Measurements from ENCODE around the gene HOXB3. TPM values are rescaled to one million over a fixed set of nuclear protein-coding genes. Genes with fewer than 3 reads are reported as not detected.
A peak's percentile ranks its signal among the peaks of the same experiment; 100 is the strongest.

The HOXB3 gene
- total RNA-seq, 4 donors from 2014 or later = 37.0 to 89.3 (median 65.4) TPM

GRCh38 chr17:48596000-48596734 is 6.1 kb upstream of the HOXB3 start:
- H3K36me3 ChIP-seq = peaks cover 0 to 25% (median 0%) of the 10 kb centered on the region in 3 donors
- peak overlapping the region in 2 of 4 donors; percentile 82 to 88 for H3K27ac ChIP-seq
- no peaks in the 10 kb centered on the region for H3K9me3 ChIP-seq
- peak in 1 of 3 donors; percentile 52 for DNase-seq
- peaks cover 0 to 60% (median 17%) of the 10 kb centered on the region in 4 donors for H3K4me1 ChIP-seq
- no peak for TF ChIP-seq CTCF (IDR thresholded peaks at IDR 0.05)
- H3K4me3 ChIP-seq = peak overlapping the region; percentile 23 to 65 (median 49)
- H3K27me3 ChIP-seq = no peaks in the 10 kb centered on the region

- no peak for TF ChIP-seq POLR2A (IDR thresholded peaks at IDR 0.05)
- H3K4me3 ChIP-seq = peak overlapping the region in 1 of 4 donors; percentile 65
- peak overlapping the region in 2 of 4 donors; percentile 82 to 92 for H3K27ac ChIP-seq
- no peaks in the 10 kb centered on the region for H3K9me3 ChIP-seq
- peak in 2 of 3 donors; percentile 39 to 49 for DNase-seq
- no peaks in the 10 kb centered on the region for H3K27me3 ChIP-seq
- H3K36me3 ChIP-seq = peaks cover 0 to 28% (median 0%) of the 10 kb centered on the region in 3 donors
- peaks cover 0 to 60% (median 17%) of the 10 kb centered on the region in 4 donors for H3K4me1 ChIP-seq
Observed at GRCh38 chr17:48595278-48595999, 5.4 kb upstream of the HOXB3 start.

DNA sequence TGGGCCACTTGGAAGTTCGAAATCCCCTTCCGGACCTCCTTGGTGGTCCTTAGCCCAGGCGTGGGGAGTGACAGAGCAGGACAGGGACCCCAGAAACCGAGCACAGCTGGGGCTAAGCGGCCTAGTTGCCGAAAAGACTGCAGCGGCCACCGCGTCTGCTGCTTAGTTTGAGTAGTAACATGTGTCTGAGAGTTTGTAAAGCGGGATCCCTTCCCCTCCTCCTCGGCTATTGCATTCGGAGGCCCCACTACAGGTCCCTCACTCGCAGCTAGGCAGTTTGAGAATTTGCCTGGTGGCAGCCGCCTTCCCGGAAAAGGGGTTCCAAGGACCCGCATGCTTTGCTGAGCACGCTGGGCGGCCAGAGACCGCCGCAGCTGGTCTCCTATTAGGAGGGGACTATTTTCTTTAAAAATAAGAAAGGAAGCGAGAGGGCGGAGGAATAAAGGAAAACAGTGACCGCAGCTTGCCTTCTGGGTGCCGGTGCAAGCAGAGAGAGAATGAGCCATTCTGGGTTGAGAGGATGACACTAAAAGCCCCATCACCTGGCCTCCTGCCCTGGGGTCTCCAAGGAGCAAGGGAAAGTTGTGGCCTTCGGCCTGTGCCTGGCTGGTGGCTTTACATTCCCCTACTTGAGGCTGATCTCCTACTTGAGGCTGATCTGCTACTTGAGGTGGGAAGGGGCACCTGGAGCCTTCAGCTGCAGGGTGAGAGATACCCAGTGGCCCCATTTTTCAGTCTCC is 4.7 kb upstream of the HOXB3 start:
- TF ChIP-seq POLR2A (IDR thresholded peaks at IDR 0.05) = no peak
- TF ChIP-seq CTCF (IDR thresholded peaks at IDR 0.05) = no peak
- peak in 2 of 3 donors; percentile 47 to 48 for DNase-seq
- H3K9me3 ChIP-seq = no peaks in the 10 kb centered on the region
- H3K4me3 ChIP-seq = peak overlapping the region in 1 of 4 donors; percentile 45
- peaks cover 0 to 28% (median 0%) of the 10 kb centered on the region in 3 donors for H3K36me3 ChIP-seq
- H3K27me3 ChIP-seq = no peaks in the 10 kb centered on the region
- H3K4me1 ChIP-seq = peaks cover 0 to 57% (median 17%) of the 10 kb centered on the region in 4 donors
- H3K27ac ChIP-seq = peak overlapping the region in 3 of 4 donors; percentile 50 to 92 (median 72)

DNA sequence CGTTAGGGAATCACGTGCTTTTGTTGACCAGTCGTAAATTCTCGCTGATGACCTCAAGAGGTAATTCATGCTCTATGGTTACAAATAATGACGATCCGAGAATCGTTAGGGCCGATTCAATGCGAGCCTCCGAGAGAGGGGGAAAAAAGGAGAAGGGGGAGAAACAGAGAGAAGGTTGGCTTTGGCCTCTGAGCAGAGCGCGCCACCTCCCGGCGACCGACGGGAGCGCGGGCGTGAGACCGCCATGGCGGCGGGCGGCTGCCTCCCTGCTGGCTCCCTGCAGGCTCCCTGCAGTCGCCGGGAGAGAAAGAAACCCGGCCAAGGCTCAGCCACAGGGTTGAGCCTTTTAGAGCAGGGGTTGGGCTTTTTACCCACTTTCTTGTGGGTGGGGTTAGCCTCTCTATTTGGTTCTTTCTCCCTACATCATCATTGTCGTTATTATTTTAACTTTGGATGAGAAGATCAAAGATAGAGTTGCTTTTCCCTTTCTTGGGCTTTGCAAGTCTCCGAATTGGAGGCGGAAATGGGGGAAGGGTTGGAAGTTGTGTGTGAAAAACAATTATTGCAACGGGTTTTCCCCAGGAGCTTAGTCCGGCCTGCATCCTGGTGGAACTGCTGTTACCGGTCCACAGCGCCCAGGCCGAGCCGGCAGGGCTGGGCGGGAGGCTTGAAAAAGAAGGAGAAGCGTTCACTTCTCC is 3.9 kb upstream of the HOXB3 start:
- Histone ChIP-seq H3K27ac (peak overlapping the region; percentile 34 to 92 (median 65)), H3K9me3 (no peaks in the 10 kb centered on the region), H3K4me1 (peaks cover 0 to 52% (median 17%) of the 10 kb centered on the region in 4 donors), H3K4me3 (peak overlapping the region in 3 of 4 donors; percentile 20 to 50 (median 45)), H3K36me3 (peaks cover 0 to 28% (median 0%) of the 10 kb centered on the region in 3 donors), H3K27me3 (no peaks in the 10 kb centered on the region)
- DNase-seq = peak; percentile 72 to 90 (median 81)
- TF ChIP-seq POLR2A (IDR thresholded peaks at IDR 0.05) (no peak), CTCF (IDR thresholded peaks at IDR 0.05) (peak; percentile 71 to 86 (median 78))

DNA sequence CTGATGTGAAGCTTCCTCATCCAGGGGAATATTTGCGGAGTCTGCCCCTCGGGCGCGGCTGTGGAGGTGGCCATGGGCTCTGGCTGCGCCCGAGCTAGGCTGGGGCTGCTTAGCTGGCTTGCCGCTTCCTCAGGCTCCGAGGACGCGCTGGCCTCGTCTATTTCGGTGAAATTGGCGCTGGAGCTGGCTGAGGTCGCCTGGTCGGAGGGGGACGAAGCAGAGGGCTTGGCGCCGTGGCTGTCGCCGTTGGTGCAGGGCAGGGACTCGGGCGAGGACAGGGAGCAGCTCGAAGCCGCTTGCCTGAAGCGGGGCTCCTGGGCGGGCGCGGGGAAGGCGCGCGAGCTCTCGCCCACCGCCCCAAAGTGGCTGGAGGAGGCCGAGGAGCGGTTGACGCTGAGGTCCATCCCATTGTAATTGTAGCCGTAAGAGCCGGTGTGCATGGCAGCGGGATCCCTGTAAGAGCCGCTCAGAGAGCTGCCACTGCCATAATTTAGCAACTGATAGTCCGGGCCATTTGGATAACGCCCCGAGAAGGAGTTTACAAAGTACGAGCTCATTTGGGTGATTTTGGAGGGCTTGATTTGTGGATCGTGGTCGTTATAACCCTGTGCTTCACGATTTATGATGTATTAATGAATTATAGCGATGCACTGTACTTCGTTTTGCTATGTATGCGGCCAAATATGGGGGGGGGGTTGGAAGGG is 3.2 kb upstream of the HOXB3 start, which contains the start of gene HOXB5:
Gene HOXB5, minus strand, starts transcription at position 654 of the 704 bp plus-strand sequence. Its CDS starts 97 bp downstream, at position 557.
- peaks cover 0 to 45% (median 14%) of the 10 kb centered on the region in 4 donors for H3K4me1 ChIP-seq
- H3K27me3 ChIP-seq = no peaks in the 10 kb centered on the region

More for the DNA sequence above, 3.2 kb upstream of the HOXB3 start, which contains the start of gene HOXB5:
- peak in 2 of 3 donors; percentile 55 to 57 for DNase-seq
- TF ChIP-seq POLR2A (IDR thresholded peaks at IDR 0.05) = no peak
- no peak for TF ChIP-seq CTCF (IDR thresholded peaks at IDR 0.05)
- Histone ChIP-seq H3K9me3 (no peaks in the 10 kb centered on the region), H3K36me3 (peaks cover 0 to 28% (median 0%) of the 10 kb centered on the region in 3 donors), H3K4me3 (peak within 1 kb of the TSS; percentile 20 to 50 (median 38)), H3K27ac (peak within 1 kb of the TSS; percentile 34 to 92 (median 65))

Data from Peyer's patch (tissue), 4 donors.